Lower leg skin (tissue), 3 donors: ENCODE measurements around the gene SELENON.

Experiments
- POLR2A ChIP-seq, 2 donors: fragments of 450-650 bp; IDR thresholded peaks; one replicate each; pipeline ENCODE4 v1.6.1; 2016 to 2017; ENCODE audit warnings: antibody characterized with exemption in 2 of 2, mild to moderate bottlenecking in 1 of 2, moderate library complexity in 1 of 2
- TF ChIP-seq, protein P1 (sequence below), 3 donors: fragments of 450-650 bp; IDR thresholded peaks; one replicate each; pipeline ENCODE4 v1.5.1; 2016; ENCODE audit warnings: antibody characterized with exemption in 3 of 3, mild to moderate bottlenecking in 3 of 3, moderate library complexity in 2 of 3

DNA sequence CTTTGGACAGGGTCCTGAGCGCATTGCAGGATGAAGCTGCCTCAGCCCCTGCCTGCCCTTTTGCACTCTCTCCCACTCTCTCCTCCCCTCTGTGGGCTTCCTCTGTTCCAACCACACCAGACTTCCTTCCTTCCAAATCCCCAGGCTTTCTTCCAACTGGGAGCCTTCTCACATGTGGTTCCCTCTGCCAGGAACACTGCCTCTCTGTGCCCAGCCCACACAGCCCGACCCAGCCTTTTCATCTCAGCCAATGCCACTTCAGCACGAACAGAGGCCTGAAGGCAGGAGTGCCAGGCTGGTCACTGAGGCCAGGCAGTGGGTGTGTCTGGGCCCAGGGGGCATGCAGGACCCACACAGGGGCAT, 5.9 kb downstream of the SELENON start:
- TF ChIP-seq, protein P1, sequence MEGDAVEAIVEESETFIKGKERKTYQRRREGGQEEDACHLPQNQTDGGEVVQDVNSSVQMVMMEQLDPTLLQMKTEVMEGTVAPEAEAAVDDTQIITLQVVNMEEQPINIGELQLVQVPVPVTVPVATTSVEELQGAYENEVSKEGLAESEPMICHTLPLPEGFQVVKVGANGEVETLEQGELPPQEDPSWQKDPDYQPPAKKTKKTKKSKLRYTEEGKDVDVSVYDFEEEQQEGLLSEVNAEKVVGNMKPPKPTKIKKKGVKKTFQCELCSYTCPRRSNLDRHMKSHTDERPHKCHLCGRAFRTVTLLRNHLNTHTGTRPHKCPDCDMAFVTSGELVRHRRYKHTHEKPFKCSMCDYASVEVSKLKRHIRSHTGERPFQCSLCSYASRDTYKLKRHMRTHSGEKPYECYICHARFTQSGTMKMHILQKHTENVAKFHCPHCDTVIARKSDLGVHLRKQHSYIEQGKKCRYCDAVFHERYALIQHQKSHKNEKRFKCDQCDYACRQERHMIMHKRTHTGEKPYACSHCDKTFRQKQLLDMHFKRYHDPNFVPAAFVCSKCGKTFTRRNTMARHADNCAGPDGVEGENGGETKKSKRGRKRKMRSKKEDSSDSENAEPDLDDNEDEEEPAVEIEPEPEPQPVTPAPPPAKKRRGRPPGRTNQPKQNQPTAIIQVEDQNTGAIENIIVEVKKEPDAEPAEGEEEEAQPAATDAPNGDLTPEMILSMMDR (IDR thresholded peaks at IDR 0.05): no peak
- TF ChIP-seq POLR2A (IDR thresholded peaks at IDR 0.05): no peak
